ENCODE measurements around the gene DYNC2I2.
"Not testable (repeated sequence)": the region's sequence is repeated elsewhere in the genome, so short reads cannot be mapped to it uniquely, and the experiment has no call there.

DYNC2I2 gene

GRCh38 chr9:128619127-128619526 lies 37.5 kb downstream of the DYNC2I2 start:
- Mint-ChIP-seq H3K27me3 (no peaks in the 10 kb centered on the region), H3K27ac (no peak overlapping the region), H3K9me3 (no peaks in the 10 kb centered on the region), H3K4me1 (no peaks in the 10 kb centered on the region), H3K4me3 (no peak overlapping the region)
- no peak for DNase-seq
- no peak for ATAC-seq

GRCh38 chr9:128617943-128618342 lies 38.7 kb downstream of the DYNC2I2 start:
- H3K27ac Mint-ChIP-seq = no peak overlapping the region
- ATAC-seq = no peak
- H3K9me3 Mint-ChIP-seq = no peaks in the 10 kb centered on the region
- no peak overlapping the region for H3K4me3 Mint-ChIP-seq
- no peaks in the 10 kb centered on the region for H3K4me1 Mint-ChIP-seq
- no peak for DNase-seq
- H3K27me3 Mint-ChIP-seq = no peaks in the 10 kb centered on the region

DNA sequence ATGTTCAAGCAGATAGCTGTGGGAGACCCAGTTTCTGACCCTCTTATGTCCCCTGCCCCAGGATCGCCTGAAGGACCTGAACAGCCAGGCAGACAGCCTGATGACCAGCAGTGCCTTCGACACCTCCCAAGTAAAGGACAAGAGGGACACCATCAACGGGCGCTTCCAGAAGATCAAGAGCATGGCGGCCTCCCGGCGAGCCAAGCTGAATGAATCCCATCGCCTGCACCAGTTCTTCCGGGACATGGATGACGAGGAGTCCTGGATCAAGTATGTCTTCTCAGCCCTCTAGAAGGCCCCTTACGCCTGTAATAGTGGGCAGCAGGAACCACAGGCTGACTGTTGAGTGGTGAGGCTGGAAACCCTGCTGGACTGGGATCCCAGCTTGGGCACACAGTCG lies 41.1 kb downstream of the DYNC2I2 start:
- H3K4me3 Mint-ChIP-seq = no peak overlapping the region

GRCh38 chr9:128614728-128615127 lies 41.9 kb downstream of the DYNC2I2 start:
- Mint-ChIP-seq H3K27ac (peak overlapping the region in 1 of 2 donors; percentile 19), H3K4me1 (no peaks in the 10 kb centered on the region), H3K27me3 (no peaks in the 10 kb centered on the region), H3K4me3 (no peak overlapping the region), H3K9me3 (no peaks in the 10 kb centered on the region)
- no peak for DNase-seq
- ATAC-seq = no peak

More for the DNA sequence above, 41.1 kb downstream of the DYNC2I2 start:
- Mint-ChIP-seq H3K27ac (no peak overlapping the region), H3K9me3 (no peaks in the 10 kb centered on the region), H3K27me3 (no peaks in the 10 kb centered on the region), H3K4me1 (no peaks in the 10 kb centered on the region)
- DNase-seq (no peak), ATAC-seq (no peak)

- Mint-ChIP-seq H3K27me3 (no peaks in the 10 kb centered on the region), H3K4me1 (no peaks in the 10 kb centered on the region), H3K27ac (peak overlapping the region; percentile 67 to 73), H3K4me3 (no peak overlapping the region), H3K9me3 (no peaks in the 10 kb centered on the region)
- no peak for DNase-seq
- ATAC-seq = no peak
Observed at GRCh38 chr9:128611600-128612394, 44.9 kb downstream of the DYNC2I2 start.

- no peak for ATAC-seq
- H3K9me3 Mint-ChIP-seq = no peaks in the 10 kb centered on the region
- no peaks in the 10 kb centered on the region for H3K27me3 Mint-ChIP-seq
- no peak overlapping the region for H3K27ac Mint-ChIP-seq
- no peak for DNase-seq
- no peaks in the 10 kb centered on the region for H3K4me1 Mint-ChIP-seq
- no peak overlapping the region for H3K4me3 Mint-ChIP-seq
Observed at GRCh38 chr9:128610897-128611296, 45.8 kb downstream of the DYNC2I2 start.

DNA sequence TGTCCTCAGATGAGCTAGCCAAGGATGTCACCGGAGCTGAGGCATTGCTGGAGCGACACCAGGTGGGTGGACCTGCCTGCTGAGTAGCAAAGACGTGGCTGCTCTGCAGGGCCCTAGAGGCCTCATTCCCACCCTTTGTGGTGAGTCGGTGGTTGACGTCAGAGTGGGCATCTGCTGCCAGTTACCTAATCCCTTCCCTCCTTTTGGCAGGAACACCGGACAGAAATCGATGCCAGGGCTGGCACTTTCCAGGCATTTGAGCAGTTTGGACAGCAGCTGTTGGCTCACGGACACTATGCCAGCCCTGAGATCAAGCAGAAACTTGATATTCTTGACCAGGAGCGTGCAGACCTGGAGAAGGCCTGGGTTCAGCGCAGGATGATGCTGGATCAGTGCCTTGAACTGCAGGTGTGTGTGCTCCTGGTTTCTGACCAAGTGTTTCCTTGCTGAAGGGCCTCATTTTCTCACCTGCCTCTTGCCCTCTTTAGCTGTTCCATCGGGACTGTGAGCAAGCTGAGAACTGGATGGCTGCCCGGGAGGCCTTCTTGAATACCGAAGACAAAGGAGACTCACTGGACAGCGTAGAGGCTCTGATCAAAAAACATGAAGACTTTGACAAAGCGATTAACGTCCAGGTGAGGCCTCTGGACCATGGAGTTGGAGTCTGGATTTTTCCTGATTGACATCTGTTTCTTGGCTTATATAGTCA lies 48.9 kb downstream of the DYNC2I2 start:
- ATAC-seq = no peak
- H3K27ac Mint-ChIP-seq = no peak overlapping the region
- H3K4me1 Mint-ChIP-seq = no peaks in the 10 kb centered on the region
- no peak overlapping the region for H3K4me3 Mint-ChIP-seq
- no peaks in the 10 kb centered on the region for H3K27me3 Mint-ChIP-seq
- no peak for DNase-seq
- no peaks in the 10 kb centered on the region for H3K9me3 Mint-ChIP-seq

GRCh38 chr9:128603697-128604096 lies 53.0 kb downstream of the DYNC2I2 start:
- H3K27ac Mint-ChIP-seq = peak overlapping the region in 1 of 2 donors; percentile 14
- no peaks in the 10 kb centered on the region for H3K9me3 Mint-ChIP-seq
- ATAC-seq (no peak), DNase-seq (no peak)
- no peaks in the 10 kb centered on the region for H3K27me3 Mint-ChIP-seq
- no peaks in the 10 kb centered on the region for H3K4me1 Mint-ChIP-seq
- no peak overlapping the region for H3K4me3 Mint-ChIP-seq

GRCh38 chr9:128600099-128600498 lies 56.5 kb downstream of the DYNC2I2 start:
- H3K27ac Mint-ChIP-seq = no peak overlapping the region
- ATAC-seq (no peak), DNase-seq (no peak)
- no peaks in the 10 kb centered on the region for H3K4me1 Mint-ChIP-seq
- no peak overlapping the region for H3K4me3 Mint-ChIP-seq
- H3K9me3 Mint-ChIP-seq = no peaks in the 10 kb centered on the region
- no peaks in the 10 kb centered on the region for H3K27me3 Mint-ChIP-seq

DNA sequence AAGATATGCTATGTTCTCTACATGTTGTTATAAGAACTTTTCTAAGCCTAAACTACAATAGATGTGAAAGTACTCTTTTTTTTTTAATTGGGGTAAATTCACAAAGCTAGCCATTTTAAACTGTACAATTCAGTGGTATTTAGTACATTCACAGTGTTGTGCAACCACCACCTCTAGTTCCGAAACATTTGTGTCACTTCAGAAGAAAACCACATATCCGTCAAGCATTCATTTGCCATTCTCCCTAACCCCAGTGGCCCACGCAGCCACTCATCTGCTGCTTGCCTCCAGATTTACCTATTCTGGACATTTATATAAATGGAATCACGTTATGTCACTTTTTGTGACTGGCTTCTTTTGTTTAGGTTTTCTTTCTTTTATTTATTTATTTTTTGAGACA lies 61.2 kb downstream of the DYNC2I2 start:
- no peaks in the 10 kb centered on the region for H3K9me3 Mint-ChIP-seq
- no peaks in the 10 kb centered on the region for H3K4me1 Mint-ChIP-seq
- ATAC-seq (no peak), DNase-seq (no peak)
- H3K27ac Mint-ChIP-seq = no peak overlapping the region
- H3K27me3 Mint-ChIP-seq = no peaks in the 10 kb centered on the region
- no peak overlapping the region for H3K4me3 Mint-ChIP-seq

GRCh38 chr9:128593856-128594255 lies 62.8 kb downstream of the DYNC2I2 start:
- no peak for DNase-seq
- H3K9me3 Mint-ChIP-seq = no peaks in the 10 kb centered on the region
- peaks cover under 1% of the 10 kb centered on the region for H3K4me1 Mint-ChIP-seq
- no peak for ATAC-seq
- H3K27me3 Mint-ChIP-seq = no peaks in the 10 kb centered on the region
- H3K4me3 Mint-ChIP-seq = no peak overlapping the region
- no peak overlapping the region for H3K27ac Mint-ChIP-seq

- H3K4me1 Mint-ChIP-seq = peaks cover 9% of the 10 kb centered on the region
- ATAC-seq (no peak), DNase-seq (no peak)
- no peaks in the 10 kb centered on the region for H3K27me3 Mint-ChIP-seq
- H3K9me3 Mint-ChIP-seq = no peaks in the 10 kb centered on the region
- H3K27ac Mint-ChIP-seq = no peak overlapping the region
- no peak overlapping the region for H3K4me3 Mint-ChIP-seq
Observed at GRCh38 chr9:128593039-128593438, 63.6 kb downstream of the DYNC2I2 start.

DNA sequence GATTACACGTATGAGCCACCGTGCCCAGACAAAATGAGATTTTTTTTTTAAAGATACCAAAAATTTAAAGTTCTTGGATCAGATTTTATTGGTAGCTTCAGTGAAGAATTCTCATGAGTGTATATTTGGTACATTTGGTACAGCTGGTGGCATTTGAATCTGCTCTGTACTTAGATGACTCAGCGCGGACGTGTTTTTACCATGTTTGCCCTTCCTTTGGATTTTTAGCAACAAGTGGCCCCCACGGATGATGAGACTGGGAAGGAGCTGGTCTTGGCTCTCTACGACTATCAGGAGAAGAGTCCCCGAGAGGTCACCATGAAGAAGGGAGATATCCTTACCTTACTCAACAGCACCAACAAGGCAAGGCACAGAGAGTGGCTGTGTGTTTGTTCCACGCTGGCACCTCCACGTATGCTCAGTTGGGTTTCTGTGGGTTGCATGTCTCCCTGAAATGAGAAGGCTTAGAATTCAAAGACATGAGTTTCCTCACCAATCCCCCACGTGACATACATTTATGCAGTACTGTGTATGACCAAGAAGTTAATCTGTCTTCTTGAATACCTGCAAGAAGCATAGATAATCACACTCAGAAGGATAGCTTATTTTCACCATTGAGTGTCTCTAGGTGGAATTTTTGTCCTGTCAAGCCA lies 67.9 kb downstream of the DYNC2I2 start:
- Mint-ChIP-seq H3K9me3 (no peaks in the 10 kb centered on the region), H3K27ac (peak overlapping the region; percentile 46 to 54), H3K27me3 (no peaks in the 10 kb centered on the region), H3K4me1 (peaks cover 28% of the 10 kb centered on the region), H3K4me3 (no peak overlapping the region)
- ATAC-seq (no peak), DNase-seq (no peak)

GRCh38 chr9:128587453-128587852 lies 69.2 kb downstream of the DYNC2I2 start:
- Mint-ChIP-seq H3K27me3 (no peaks in the 10 kb centered on the region), H3K4me3 (peak overlapping the region; percentile 7 to 40), H3K9me3 (no peaks in the 10 kb centered on the region), H3K4me1 (peaks cover 28% of the 10 kb centered on the region), H3K27ac (peak overlapping the region; percentile 92 to 93)
- ATAC-seq (peak; percentile 100), DNase-seq (peak; percentile 48 to 81)

- ATAC-seq (peak; percentile 44), DNase-seq (peak in 1 of 2 donors; percentile 9)
- Mint-ChIP-seq H3K27ac (peak overlapping the region; percentile 92 to 93), H3K4me1 (peaks cover 28% of the 10 kb centered on the region), H3K4me3 (peak overlapping the region; percentile 7 to 40)
- H3K27me3 Mint-ChIP-seq, H3K9me3 Mint-ChIP-seq: not testable (repeated sequence)
Observed at GRCh38 chr9:128586934-128587333, 69.7 kb downstream of the DYNC2I2 start.

- DNase-seq, H3K4me3 Mint-ChIP-seq, H3K9me3 Mint-ChIP-seq, H3K27me3 Mint-ChIP-seq, ATAC-seq, H3K27ac Mint-ChIP-seq: not testable (repeated sequence)
- H3K4me1 Mint-ChIP-seq = peaks cover 28% of the 10 kb centered on the region
Observed at GRCh38 chr9:128585155-128585554, 71.5 kb downstream of the DYNC2I2 start.
